Effector CD4-positive, alpha-beta T cell (primary cell): ENCODE data around the gene RNF17. TPM values are rescaled to one million over a fixed set of nuclear protein-coding genes. Genes with fewer than 3 reads are reported as not detected.
"Not testable (repeated sequence)": the region's sequence is repeated elsewhere in the genome, so short reads cannot be mapped to it uniquely, and the experiment has no call there.

Experiments used
- DNase-seq: peaks from one replicate; pipeline ENCODE4 v3.0.0-alpha.2; 2020
- total RNA-seq: gene quantifications from one replicate; lab custom pipeline; 2026; lab: John Stamatoyannopoulos, UW

Gene RNF17, protein sequence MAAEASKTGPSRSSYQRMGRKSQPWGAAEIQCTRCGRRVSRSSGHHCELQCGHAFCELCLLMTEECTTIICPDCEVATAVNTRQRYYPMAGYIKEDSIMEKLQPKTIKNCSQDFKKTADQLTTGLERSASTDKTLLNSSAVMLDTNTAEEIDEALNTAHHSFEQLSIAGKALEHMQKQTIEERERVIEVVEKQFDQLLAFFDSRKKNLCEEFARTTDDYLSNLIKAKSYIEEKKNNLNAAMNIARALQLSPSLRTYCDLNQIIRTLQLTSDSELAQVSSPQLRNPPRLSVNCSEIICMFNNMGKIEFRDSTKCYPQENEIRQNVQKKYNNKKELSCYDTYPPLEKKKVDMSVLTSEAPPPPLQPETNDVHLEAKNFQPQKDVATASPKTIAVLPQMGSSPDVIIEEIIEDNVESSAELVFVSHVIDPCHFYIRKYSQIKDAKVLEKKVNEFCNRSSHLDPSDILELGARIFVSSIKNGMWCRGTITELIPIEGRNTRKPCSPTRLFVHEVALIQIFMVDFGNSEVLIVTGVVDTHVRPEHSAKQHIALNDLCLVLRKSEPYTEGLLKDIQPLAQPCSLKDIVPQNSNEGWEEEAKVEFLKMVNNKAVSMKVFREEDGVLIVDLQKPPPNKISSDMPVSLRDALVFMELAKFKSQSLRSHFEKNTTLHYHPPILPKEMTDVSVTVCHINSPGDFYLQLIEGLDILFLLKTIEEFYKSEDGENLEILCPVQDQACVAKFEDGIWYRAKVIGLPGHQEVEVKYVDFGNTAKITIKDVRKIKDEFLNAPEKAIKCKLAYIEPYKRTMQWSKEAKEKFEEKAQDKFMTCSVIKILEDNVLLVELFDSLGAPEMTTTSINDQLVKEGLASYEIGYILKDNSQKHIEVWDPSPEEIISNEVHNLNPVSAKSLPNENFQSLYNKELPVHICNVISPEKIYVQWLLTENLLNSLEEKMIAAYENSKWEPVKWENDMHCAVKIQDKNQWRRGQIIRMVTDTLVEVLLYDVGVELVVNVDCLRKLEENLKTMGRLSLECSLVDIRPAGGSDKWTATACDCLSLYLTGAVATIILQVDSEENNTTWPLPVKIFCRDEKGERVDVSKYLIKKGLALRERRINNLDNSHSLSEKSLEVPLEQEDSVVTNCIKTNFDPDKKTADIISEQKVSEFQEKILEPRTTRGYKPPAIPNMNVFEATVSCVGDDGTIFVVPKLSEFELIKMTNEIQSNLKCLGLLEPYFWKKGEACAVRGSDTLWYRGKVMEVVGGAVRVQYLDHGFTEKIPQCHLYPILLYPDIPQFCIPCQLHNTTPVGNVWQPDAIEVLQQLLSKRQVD (N-terminal part only)
- not detected for total RNA-seq

DNA sequence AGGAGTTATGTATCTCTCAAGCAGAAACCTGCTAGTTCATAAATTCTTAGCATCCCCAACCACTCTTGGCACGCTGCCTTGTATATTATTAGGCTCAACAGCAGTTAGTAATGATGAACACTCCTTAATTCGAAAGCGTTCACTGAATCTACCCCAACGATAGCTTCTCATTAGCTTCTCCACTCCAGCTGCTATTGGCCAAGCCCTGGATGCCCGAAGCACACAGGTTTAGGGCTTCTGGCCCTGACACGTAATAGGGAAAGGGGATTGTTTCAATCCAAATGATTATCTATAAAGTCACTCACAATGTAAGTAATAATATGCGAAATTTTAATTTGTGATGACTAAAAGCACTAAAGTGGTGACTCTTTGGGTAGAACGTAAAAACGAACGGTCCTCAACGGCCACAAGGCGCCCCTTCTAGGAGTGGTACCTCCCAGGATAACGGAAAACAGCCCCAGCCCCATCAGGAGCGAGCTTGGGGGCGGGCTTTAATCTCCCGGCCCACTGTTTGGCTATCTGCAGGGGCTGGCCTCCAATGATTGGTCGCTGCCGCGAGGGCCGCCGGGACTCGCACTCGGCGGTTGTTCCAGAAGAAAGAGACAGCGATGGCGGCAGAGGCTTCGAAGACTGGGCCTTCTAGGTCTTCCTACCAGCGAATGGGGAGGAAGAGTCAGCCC lies at the start of gene RNF17:
Gene RNF17 (plus strand): TSS at position 574 of the 680 bp plus-strand sequence. CDS start 35 bp downstream, at position 609.
- no peak for DNase-seq

DNA sequence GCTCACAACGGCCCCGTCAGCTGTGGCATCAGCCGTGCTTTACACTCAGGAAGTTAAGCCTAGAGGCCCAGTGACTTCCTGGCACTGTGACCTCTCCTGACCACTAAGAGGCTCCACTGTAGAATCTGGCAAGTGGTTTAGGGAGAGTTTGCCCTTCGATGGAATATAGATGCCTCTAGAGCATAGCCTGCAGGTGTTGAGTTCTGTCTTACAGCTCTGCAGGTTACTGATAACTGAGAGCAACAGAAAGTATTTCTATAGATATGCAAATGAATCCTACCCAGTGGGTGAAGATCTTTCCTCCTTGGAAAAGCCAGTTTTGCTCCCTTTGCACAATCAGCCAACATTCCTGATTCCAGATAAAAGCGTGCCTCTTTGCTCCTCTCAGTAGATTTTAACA lies 48.0 kb upstream of the RNF17 start:
- DNase-seq = no peak

DNA sequence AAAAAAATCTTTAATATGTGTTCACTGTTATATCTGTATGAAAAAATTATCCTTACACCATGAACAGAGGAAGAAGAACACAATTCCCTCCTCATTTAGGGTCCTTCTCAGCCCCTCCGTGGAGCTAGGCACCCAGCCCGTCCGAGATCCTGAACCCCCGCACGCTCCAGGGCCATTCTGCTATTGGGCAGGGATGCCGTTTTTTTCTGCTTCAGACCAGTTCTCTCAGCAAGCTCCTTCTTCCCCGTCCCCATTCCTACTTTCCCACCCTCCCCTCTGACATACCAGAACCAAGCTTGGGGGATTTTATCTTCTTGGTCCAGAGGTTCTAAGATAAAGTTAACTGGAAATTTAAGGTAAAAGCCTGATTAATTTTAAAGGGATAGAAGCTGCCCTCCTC lies 47.5 kb upstream of the RNF17 start:
- DNase-seq = no peak

DNA sequence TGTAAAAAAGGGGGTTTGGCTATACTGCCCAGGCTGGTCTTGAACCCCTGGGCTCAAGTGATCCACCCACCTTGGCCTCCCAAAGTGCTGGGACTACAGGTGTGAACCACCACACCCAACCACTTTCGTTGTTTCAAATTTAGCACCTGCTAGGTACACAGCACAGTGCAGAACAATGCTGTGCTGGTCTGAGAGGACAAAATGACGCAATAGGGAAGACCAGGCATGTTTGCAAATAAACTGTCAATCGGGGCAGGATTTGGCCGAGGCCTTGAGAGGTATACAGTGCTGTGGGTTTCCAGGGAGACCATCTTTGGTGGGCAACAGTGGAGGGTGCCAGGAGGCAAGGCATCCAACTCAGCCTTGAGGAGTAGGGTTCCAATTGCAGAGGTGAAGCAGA lies 46.8 kb upstream of the RNF17 start:
- DNase-seq = no peak

DNA sequence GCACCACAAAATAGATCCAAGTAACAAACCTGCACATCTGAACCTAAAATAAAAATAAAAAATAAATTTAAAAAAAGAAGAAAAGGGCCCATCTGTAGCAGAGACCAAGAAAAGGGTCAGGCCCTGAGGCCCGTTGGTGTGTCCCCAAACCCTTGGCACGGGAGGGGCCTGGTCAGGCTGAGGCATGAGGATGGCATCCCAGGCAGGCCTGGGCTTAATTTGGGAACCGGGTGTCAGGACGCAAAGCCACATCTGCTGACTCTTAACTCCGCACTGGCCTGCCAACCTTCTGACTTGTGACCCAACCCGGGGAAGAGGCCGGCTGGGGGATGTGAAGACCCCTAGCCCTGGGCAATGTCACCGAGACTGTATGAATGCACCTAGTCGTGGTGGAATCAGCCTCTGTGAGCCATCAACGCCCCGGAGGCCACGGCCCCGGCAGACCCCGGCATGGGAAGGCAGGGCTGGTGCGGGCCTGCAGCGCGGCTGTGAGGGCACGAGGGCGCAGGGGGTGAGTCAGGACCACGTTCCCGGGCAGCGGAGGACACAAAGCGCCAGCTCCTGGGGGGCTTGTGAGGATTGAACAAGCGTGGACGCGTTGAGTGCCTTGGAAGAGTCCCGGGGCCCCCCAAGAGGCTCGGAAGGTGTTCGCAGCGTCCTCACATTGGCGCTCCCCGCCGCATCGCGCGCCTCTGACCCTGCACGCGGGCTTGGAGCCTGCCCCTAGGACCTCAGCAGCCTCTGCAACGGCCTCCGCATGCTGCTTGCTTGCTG lies 45.6 kb upstream of the RNF17 start:
- no peak for DNase-seq

DNA sequence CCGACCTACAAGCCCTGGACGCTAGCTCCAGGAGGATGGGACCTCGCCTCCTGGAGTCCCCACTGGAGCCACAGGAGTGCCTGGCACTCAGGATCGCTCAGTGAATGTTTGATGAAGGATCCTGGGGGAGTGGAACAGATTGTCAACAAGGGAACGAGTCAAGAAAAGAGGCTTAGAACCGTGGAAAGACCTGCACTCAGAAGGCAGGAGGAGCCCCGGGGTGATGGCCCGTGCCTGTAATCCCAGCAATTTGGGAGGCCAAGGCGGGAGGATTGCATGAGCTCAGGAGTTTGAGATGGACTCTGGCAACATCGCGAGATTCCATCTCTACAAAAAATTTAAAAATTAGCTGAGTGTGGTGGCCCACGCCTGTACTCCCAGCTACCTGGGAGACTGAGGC lies 44.8 kb upstream of the RNF17 start:
- no peak for DNase-seq

DNA sequence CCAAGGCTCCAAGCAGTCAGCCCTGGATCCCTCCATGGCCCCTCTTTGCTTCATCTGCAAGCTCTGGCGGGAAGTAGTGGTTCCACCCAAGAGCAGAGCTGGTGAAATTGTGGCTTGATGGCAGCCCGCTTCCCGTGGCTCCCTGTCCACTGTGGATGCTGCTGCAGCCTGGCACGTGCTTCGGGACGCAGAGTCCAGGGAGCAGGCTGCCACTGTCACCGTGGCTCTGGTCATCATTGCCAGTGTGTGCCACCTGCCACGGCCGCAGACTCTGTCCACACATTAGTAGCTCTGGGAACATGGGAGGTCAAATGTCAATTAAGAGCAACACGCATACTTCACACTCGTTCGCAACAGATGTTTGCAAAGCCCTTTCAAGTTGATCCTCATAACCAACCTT lies 40.8 kb upstream of the RNF17 start:
- no peak for DNase-seq

DNA sequence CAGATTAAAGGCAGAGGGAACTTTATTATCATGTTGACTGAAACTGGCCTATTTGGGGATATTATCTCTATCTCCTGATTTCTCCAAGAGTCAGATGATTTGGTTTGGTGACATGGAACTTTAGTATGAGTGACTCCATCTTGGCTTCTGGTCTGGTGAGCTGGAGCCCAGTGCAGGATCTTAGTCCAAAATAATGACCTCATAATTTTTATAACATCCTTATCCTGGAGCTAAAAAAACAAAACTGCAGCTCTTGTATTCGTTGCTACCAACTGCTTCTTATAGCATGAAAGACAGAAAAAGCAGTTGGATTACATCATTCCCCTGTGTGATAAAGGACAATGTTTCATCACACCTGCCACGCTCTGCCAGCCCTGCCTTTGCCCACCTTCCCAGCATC lies 39.3 kb upstream of the RNF17 start:
- no peak for DNase-seq

DNA sequence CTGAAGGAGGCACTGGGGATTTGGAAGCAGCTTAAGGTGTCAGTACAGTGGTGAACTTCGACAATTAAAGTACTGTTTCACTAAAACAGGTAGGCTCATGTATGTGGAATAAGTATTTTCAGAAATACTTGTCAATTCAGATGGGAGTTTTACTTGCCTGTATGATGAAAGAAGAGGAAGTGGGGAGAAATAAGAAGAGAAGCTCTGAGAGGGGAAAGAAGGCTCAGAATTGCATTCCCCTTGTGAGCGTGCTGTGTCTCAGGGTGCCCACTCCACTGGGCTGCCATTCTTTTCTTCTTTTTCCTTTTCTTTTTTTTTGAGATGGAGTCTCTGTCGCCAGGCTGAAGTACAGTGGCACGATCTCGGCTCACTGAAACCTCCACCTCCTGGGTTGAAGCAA lies 38.6 kb upstream of the RNF17 start:
- DNase-seq = no peak

DNA sequence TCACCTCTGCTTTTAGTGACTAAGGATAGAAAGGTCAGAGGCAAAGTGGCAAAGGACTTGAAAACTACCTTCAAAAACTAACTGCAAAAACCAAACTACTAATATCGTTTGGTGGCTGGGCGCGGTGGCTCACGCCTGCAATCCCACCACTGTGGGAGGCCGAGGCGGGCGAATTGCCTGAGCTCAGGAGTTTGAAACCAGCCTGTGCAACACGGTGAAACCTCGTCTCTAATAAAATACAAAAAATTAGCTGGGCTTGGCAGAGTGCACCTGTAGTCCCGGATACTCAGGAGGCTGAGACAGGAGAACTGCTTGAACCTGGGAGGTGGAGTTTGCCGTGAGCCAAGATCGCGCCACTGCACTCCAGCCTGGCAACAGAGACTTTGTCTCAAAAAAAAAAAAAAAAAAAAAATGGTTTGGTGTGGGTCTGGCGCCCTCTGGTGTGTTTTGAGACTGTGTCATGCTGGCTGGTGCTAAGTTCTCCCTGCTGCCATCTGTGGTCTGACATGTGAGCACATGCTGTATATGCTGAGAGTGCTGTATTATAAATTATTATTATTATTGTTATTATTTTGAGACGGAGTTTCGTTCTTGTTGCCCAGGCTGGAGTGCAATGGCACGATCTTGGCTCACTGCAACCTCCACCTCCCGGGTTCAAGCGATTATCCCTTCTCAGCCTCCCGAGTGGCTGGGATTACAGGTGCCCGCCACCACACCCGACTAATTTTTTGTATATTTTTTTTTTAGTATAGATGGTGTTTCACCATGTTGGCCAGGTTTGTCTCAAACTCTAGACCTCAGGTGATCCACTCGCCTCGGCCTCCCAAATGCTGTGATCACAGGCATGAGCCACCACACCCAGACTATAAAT lies 36.0 kb upstream of the RNF17 start:
- peak; percentile 55 for DNase-seq

DNA sequence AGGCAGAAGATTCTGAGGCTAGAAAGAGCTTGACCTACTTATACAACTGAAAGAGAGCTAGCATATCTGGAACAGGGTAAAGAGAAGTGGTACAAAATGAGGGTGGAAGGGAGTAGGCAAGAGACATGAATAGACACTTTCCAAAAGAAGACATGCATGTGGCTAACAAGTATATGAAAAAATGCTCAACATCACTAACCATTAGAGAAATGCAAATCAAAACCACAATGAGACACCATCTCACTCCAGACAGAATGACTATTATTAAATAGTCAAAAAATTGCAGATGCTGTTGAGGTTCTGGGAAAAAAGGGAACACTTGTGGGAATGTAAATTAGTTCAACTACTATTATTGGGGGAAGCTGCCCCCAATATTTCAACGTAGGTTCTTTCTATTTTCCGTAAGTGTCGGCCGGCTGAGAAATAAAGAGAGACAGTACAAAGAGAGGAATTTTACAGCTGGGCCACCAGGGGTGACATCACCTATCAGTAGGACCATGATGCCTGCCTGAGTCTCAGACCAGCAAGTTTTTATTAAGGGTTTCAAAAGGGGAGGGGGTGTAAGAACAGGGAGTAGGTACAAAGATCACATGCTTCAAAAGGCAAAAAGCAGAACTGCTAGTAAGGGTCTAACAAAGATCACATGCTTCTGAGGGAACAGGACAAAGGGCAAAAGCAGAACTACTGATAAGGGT lies 32.9 kb upstream of the RNF17 start:
- not testable (repeated sequence) for DNase-seq

DNA sequence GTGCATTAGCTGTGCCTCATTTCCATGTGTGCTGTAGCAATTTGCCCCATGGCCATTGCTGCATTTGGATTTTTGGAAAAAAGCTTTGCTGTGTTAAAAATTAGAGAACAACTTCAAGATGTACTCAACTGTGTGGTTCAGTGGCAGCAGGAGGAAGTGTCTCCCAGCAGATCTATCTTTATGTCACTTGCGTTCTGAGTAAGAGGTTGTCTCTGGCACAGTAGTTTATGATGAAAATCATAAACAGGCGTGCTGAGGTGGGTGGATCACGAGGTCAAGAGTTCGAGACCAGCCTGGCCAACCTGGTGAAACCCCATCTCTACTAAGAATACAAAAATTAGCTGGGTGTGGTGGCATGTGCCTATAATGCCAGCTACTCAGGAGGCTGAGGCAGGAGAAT lies 29.0 kb upstream of the RNF17 start:
- DNase-seq = no peak

DNA sequence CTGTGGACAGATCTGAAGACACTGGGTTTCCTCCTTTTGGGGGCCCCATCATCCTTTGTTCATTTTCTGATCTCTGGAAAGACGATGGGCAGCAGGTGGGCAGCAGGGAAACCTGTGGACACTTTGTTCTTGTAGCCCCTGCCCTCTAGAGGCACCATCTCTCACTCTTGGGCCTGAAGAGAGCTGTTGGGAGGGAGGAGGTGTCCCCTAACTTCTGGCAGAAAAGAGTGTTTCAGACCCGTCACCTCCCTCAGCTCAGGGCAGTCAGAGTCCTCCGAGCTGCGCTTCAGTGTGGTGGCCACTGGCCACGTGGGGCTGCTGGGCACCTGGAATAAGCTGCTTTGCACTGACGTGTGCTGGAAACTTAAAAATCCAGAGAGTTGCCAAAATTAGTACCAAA lies 26.9 kb upstream of the RNF17 start:
- no peak for DNase-seq

DNA sequence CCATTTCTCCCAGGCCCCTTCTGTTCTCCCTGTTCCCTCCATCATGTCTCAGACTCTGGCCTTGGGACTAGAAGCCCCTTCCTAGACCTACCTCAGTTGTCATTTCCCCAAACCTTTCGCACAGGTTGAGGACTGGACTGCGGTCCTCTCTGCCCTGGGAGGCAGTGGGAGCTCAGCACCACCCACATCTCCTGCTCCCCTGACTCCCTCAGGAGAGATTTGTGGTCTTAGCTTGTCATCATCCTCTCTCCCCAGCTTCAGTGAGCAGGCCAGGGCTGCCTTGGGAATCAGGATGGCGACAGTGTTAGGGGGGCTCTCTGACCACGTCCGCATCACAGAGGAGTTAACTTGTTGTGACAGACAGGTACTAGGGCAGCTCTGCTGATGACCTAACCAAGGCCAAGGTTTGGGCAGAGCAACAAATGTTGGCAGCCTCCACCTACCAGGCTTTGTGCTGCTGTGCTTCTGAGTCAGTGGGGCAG lies 25.6 kb upstream of the RNF17 start:
- no peak for DNase-seq

DNA sequence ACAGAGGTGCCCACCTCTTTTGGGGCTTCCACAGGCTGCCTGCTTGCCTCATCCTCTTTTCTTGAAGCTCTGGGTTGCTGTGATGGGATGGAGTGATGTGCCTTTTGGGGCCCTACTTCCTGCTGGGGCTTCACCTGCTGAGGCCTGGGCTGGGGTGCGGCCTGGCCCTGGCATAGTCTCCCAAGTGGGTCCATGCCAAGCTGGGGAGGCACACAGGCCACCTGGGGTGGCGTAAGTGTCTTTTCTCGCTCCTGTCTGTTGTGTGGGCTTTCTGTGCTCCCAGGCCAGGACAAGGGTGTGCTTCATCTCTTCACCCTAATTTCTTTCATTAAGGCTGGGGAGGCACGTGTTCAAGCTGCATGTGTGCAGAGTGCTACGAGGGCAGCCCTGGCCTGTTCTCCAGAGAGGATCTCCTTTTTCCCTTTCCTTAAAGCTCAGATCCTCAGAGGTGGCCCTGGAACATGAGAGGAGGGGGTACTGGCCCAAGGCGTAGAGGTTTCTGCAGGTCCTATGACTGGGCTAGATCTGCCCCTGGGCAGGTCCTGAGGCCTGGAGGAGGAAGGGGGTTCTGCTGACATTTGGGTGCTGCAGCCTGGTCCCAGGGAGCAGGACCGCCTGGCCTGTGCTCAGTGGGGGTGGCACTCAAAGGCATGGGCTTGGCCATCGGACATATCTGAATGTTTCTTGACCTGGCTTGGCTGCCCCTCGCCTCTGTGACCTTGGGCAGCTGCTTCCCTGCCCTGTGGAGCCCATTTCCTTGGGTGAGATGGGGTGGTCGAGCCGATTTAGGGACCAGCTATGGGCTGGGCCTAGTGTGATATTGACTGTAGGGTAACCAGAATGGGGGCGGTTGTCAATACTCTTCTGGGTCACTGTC lies 23.7 kb upstream of the RNF17 start:
- DNase-seq = no peak

DNA sequence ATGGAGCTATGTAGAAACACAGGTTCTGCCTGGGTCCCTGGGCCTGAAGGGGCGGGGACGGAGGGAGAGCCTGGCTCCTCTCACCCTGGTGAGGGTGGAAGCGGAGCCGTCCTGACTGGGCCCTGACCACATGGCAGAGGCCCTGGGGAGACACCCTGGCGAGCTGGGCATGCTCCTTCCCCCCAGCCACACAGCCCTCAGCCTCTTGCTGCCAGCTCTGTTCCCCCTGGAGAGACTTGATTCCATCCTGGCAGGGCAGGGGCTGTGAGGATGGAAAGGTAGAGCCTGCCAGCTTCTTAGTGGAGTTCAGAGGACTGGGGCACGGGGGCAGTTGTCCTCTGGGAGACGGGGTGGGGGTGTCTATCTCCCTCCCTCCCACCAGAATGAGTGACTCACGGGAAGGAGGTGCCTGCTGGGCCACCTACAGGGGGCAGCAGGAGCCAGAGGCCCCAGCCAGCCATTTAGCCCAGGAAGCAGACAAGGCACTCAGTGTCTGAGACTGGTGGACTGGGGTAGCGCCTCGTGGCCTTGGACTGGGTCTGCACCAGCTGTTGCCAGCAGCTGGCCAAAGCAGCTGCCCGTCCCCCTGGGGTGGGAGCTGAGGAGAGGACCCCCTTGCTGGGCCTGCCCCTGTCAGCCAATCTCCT lies 22.8 kb upstream of the RNF17 start:
- no peak for DNase-seq

DNA sequence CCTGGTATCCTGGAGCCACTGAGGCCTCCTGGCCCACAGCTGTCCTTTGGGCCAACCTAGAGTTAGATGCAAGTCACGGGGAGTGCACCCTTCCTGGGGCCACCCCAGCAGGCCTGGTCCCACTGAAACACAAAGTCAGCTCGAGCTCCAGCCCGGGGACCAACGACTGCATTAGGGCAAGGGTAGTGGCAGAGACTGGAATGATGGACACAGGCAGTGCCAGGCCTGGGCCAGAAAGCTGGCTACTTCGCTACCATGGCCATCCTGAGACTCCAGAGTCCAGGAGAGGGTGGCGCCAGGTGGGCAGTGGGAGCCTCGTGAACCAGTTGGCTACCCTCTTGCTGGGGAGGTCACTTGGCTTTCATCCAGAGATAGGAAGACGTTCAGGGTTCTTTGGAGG lies 22.2 kb upstream of the RNF17 start:
- DNase-seq = no peak

DNA sequence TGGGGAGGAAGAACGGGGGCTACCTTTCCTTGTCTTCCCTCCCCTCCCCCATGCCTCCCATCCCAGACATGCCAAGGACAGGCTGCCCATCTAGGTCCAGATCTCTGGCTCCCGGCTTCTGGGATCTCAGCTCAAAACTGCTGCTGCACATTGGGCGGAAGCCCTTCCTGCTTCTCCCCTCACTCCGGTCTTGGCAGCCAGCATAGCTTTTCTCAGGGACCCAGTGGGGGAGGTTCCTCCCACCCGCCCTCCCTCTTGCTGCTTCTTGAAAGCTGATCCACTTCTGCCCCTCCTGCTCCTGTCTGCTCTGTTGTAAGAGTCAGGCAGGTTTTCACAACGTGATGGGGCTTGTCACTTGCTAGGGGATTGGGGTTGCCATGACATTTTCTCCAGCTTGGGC lies 21.7 kb upstream of the RNF17 start:
- no peak for DNase-seq
